Activated CD4-positive, CD25-positive, alpha-beta regulatory T cell treated with anti-CD3 and anti-CD28 coated beads, Interleukin-2, amount 50 U/mL, for 16 hours (primary cell): ENCODE measurements around the gene QARS1.

Experiments
- DNase-seq: peaks from one replicate; pipeline ENCODE4 v3.0.0-alpha.2; 2020; ENCODE audit warnings: low read depth, low spot score

The QARS1 gene

GRCh38 chr3:49120438-49121131 is 16.0 kb upstream of the QARS1 start, which contains the start of gene USP19:
USP19 (minus strand) TSS chr3:49120823; CDS start chr3:49119145, 1,678 bp downstream.
- peak; percentile 89 for DNase-seq

GRCh38 chr3:49120096-49120437 is 15.5 kb upstream of the QARS1 start:
- no peak for DNase-seq

GRCh38 chr3:49119439-49119838 is 14.9 kb upstream of the QARS1 start:
- no peak for DNase-seq

- no peak for DNase-seq
These were observed 14.5 kb upstream of the QARS1 start for GRCh38 chr3:49119036-49119435.

- DNase-seq, result no peak
These were observed 7.7 kb upstream of the QARS1 start for GRCh38 chr3:49112262-49112661.

- no peak for DNase-seq
These were observed 6.8 kb upstream of the QARS1 start for GRCh38 chr3:49111347-49111746.

GRCh38 chr3:49110780-49111179 is 6.2 kb upstream of the QARS1 start:
- DNase-seq, result no peak

GRCh38 chr3:49108346-49108745 is 3.8 kb upstream of the QARS1 start:
- DNase-seq, result no peak

GRCh38 chr3:49104052-49104426 is 518 bp downstream of the QARS1 start:
- no peak for DNase-seq

GRCh38 chr3:49100046-49100615 is 4.4 kb downstream of the QARS1 start:
- no peak for DNase-seq

- DNase-seq, result no peak
These were observed 5.5 kb downstream of the QARS1 start for GRCh38 chr3:49098910-49099630.

- no peak for DNase-seq
These were observed 6.1 kb downstream of the QARS1 start for GRCh38 chr3:49098429-49098828.

- DNase-seq, result peak; percentile 90
These were observed 10.4 kb downstream of the QARS1 start, which contains the start of gene QRICH1 for GRCh38 chr3:49093853-49094767. QRICH1 (minus strand) TSS chr3:49094071; CDS start chr3:49077017, 17,054 bp downstream.

GRCh38 chr3:49092938-49093852 is 11.4 kb downstream of the QARS1 start:
- peak; percentile 68 for DNase-seq

GRCh38 chr3:49081429-49081828 is 23.1 kb downstream of the QARS1 start:
- no peak for DNase-seq

GRCh38 chr3:49079270-49079669 is 25.3 kb downstream of the QARS1 start:
- DNase-seq, result no peak

- DNase-seq, result no peak
These were observed 27.9 kb downstream of the QARS1 start for GRCh38 chr3:49076646-49077045.

GRCh38 chr3:49076116-49076515 is 28.4 kb downstream of the QARS1 start:
- DNase-seq, result no peak

GRCh38 chr3:49058011-49058410 is 46.5 kb downstream of the QARS1 start:
- no peak for DNase-seq

GRCh38 chr3:49057268-49057667 is 47.3 kb downstream of the QARS1 start:
- DNase-seq, result no peak
